Inferior parietal cortex (tissue), 1 donor: ENCODE results near the gene LRRC53.

Source experiments
- DNase-seq: peaks from one replicate; pipeline ENCODE4 v3.0.0-alpha.2; 2016; ENCODE audit errors: extremely low spot score

Gene LRRC53

GRCh38 chr1:74432325-74432724, 80.1 kb downstream of the LRRC53 start:
- no peak for DNase-seq

DNA sequence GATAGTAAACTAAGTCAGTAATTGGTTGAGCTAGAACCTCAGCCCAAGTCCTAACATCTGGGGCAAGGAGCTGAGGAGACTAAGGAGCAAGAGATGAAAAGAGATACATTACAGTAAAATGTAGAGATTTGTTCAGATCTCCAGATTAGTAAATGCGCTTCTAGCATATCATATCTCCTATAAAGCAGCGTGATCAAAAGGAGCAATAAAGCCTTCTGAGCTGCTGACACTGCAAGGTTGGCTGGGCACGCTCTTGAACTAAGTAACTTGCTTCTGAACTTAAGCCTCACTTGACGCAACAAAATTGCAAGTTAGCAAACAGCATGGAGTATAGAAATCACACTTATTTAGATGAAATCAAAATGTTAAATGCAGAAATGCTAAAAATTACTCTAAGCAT, 80.9 kb downstream of the LRRC53 start:
- no peak for DNase-seq

DNA sequence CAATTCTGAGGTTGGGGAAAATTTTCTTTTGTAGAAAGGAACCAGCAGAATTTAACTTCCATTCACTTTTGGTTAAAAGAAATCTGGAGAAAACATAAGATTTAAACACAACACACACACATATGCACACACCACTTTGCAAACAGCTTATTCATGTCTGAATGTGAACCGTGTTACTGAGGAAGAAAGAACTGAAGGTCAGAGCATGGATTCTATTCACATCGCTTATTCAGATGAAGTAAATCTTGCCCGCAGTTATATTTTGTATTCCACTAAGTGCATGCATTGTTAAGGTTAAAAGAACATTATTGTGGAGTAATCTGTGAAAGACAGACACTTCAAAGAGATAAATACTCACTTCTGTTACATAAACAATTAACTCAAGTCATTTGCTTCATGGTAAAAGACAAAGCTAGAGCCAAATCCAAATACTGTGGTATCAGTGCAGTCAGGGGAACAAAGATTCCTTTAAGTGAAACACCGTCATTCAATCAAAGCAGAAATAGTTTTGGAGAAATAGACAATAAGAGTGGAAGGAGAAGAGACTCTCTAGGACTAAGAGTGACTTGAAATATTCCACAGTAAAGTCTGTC, 82.0 kb downstream of the LRRC53 start:
- no peak for DNase-seq

DNA sequence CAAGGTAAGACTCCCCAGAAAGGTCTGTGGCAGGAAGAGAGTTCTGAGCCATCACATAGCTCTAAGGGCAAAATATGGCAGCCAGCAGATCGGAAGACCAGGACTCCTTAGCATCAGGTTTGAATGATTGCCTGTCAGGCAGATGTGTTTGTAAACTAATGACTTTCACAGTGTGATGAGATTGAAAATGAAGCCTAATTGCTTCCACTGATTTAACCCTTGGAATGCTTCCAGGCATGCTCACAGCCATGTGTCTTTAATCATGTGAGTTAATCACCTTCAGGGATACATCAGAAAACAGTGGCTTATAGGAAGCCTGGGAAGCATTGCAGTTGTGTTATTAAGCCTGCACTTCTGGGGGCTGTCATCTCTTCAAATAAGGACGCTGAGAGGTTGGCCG, 82.8 kb downstream of the LRRC53 start:
- no peak for DNase-seq

DNA sequence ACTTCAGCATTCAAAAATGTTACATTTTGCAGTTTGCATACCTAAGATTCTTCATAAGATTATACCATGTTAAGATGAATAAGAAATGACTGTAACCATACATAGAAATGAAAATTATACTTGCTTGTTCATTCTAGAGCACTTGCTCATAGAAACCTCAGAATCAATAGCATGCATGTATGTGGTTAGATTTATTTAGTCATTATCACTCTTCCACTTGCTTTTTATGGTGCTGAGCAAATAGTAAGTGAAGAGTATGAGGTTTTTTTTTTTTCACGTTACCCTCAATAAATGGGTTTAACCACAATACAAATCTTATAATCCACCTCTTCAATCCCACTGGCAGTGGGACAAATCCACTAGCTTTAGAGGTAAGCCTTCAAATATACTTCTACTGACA, 84.7 kb downstream of the LRRC53 start:
- DNase-seq, result no peak

DNA sequence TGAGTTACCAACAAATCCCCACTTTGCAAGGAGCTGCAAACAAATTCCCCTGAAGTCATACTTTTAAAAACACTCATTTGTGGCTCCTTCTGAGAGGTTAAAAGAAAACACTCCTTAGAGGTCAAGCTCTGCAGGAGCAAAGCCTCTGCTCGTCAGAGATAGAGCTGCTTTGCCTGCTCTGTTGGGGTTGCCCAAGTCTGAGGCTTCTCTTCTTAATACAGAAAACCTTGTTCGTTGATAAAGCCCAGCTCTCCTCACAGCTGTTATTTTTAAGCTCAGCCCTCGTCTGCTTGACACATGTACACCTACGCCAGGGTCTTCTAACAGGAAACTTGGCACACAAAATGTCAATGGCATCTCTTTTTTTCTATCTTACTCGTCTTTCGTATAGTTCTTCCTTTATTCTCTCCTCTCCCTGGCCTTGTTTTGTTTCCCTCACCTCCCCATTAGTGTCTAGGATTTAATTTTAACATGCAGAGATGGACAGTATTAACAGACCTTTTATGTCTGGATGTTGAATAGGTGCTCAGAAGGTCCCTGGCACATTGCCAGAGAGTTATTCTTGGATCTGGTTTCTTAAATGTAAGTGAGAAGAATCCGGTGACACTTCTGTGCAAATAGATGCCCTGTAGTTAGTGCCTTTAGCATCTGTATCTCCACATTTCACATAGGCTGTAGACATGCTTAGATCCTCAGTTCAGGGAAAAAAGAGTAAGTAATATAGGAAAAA, 86.0 kb downstream of the LRRC53 start:
- no peak for DNase-seq

DNA sequence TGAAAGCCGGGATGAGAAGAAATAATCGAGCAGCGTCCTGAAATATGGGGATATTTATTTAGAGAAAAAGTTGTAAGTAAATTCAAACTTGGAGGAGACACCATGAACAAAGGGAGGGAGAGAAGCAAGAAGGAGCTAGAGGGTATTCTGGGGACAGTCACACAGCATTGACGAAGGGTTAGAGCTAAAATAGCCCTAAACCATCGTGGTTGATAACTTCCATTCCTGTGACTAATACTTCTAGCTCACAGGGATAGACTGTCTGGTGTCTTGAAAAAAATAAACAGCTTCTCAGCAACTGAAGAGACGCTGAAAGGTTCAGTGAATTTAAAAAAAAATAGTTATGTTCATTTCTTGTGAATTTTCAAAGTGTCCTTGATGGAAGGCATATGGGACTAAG, 86.7 kb downstream of the LRRC53 start:
- DNase-seq, result no peak

- no peak for DNase-seq
Measured at GRCh38 chr1:74423471-74423870, 88.9 kb downstream of the LRRC53 start.

GRCh38 chr1:74422421-74423292, 89.8 kb downstream of the LRRC53 start:
- DNase-seq, result no peak

GRCh38 chr1:74420467-74420866, 91.9 kb downstream of the LRRC53 start:
- no peak for DNase-seq
